ENCODE data around the gene ANKRD39. TPM values are rescaled to one million over a fixed set of nuclear protein-coding genes. Genes with fewer than 3 reads are reported as not detected.

The ANKRD39 gene
- total and polyA plus RNA-seq, 10 donors: 13.6 to 32.2 (median 20.4) TPM

- Histone ChIP-seq H3K27ac (no peak overlapping the region), H3K4me3 (no peak overlapping the region), H3K4me1 (peaks cover 25 to 75% (median 46%) of the 10 kb centered on the region in 6 donors), H3K36me3 (peaks cover 0 to 4% (median 0%) of the 10 kb centered on the region in 6 donors), H3K27me3 (replicated peaks in 1 of 7) (no peaks in the 10 kb centered on the region), H3K9me3 (no peaks in the 10 kb centered on the region)
- intact Hi-C loops (cut with DNase I; ENCODE audit: low total_unique reads): no loop called here
- no peak for DNase-seq
- TF ChIP-seq POLR2AphosphoS5 (IDR thresholded peaks at IDR 0.05) (no peak), POLR2A (IDR thresholded peaks at IDR 0.05) (no peak), CTCF (IDR thresholded peaks at IDR 0.05 in 8 of 11, conservative IDR thresholded peaks at IDR 0.05 in 3 of 11) (no peak)
- 71 to 97% (median 87%) methylated on average over 3 of the region's 3 CpGs for WGBS, 5 donors
These were observed 36.3 kb upstream of the ANKRD39 start for GRCh38 chr2:96894151-96894531.

DNA sequence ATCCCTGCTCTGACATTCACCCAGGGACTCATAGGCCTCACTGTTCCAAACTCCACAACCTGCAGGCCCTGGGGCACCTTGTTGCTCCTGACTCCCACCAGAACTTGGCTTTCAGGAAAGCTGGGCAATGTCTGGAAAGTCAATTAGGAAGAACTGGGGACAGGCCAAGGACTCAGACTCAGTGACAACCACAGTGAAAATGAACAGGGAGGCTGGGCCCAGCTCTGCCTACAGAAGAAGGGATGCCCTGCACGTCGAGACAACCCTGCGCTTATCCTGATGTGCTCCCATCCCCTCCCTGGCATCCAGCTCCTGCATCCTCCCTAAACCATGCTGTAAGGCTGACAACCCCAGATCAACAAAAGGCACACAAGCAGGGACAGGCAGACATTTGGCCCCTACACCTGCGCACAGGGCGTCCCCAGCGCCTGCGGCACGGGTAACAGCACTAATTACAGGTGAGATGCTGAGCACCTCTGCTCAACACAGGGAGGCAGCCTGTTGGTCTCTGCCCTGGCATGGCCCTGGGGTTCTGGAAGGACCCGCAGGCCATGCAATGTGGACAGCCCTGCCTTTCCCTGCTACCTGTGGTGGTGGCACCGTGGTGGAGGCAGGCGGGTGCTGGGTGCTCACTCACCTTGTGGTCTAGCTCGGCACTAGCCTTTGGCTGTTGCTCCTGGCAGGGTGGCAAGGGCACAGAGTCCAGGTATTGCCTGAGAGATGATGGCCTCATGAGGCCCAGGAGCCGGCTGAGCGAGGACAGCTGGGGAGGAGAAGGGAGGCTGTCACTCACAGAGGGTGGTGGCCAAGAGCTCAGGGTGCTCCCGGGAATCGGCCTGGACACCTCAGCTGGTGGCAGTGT, 35.7 kb upstream of the ANKRD39 start:
- DNase-seq: no peak
- peaks cover 27 to 75% (median 45%) of the 10 kb centered on the region in 6 donors for H3K4me1 ChIP-seq
- TF ChIP-seq POLR2AphosphoS5 (IDR thresholded peaks at IDR 0.05) (no peak), CTCF (IDR thresholded peaks at IDR 0.05 in 8 of 11, conservative IDR thresholded peaks at IDR 0.05 in 3 of 11) (no peak), POLR2A (IDR thresholded peaks at IDR 0.05) (no peak)

GRCh38 chr2:96891591-96892333, 33.9 kb upstream of the ANKRD39 start:
- TF ChIP-seq POLR2A (IDR thresholded peaks at IDR 0.05): no peak
- peak in 2 of 3 donors; percentile 35 to 62 for TF ChIP-seq POLR2AphosphoS5 (IDR thresholded peaks at IDR 0.05)
- H3K27me3 ChIP-seq (replicated peaks in 1 of 7): no peaks in the 10 kb centered on the region
- H3K4me3 ChIP-seq: no peak overlapping the region
- H3K36me3 ChIP-seq: peaks cover 0 to 4% (median 0%) of the 10 kb centered on the region in 6 donors
- peaks cover 35 to 75% (median 52%) of the 10 kb centered on the region in 6 donors for H3K4me1 ChIP-seq
- intact Hi-C loops (cut with DNase I; ENCODE audit: low total_unique reads): no loop called here
- H3K9me3 ChIP-seq: no peaks in the 10 kb centered on the region
- no peak for DNase-seq
- 64 to 70% (median 67%) methylated on average over 11 of the region's 11 CpGs for WGBS, 5 donors
- H3K27ac ChIP-seq: peak overlapping the region in 4 of 8 donors; percentile 20 to 52 (median 28)

More for the DNA sequence above, 35.7 kb upstream of the ANKRD39 start:
- Histone ChIP-seq H3K36me3 (peaks cover 0 to 4% (median 0%) of the 10 kb centered on the region in 6 donors), H3K4me3 (no peak overlapping the region), H3K9me3 (no peaks in the 10 kb centered on the region), H3K27ac (no peak overlapping the region), H3K27me3 (replicated peaks in 1 of 7) (no peaks in the 10 kb centered on the region)
- intact Hi-C loops (cut with DNase I; ENCODE audit: low total_unique reads): no loop called here
- 92 to 95% (median 94%) methylated on average over 13 to 16 of the region's 16 CpGs for WGBS, 5 donors

DNA sequence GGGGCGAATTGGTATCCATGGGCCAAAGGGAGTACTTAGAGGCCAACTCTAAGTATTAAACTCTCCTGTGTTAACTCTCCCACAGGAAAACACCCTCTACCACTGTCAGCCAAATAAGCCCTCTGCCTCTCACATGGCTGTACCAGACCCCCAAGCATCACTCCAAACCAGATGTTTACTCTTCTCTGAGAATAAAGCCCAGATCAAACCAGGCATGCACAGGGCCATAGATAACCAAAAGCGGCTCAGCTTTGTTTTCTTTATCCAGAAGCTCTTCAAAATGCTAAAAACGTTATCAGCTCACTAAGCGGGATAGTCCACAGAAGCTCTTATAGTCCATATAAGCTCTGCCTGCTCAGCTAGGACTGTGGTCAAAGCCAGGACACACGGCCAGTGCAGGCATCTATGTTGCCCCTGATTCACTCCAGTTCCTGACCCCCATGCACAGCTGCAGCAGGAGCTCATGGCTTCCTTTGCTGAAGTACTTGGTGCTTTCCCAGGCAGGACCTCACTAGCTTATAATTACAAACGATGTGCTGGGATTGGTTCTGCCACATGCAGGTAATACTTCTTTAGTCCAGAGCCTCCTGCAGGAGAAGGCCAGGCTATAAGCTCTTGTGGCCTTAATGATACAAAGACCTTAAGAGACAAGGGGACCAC, 33.0 kb upstream of the ANKRD39 start:
- Histone ChIP-seq H3K9me3 (no peaks in the 10 kb centered on the region), H3K4me3 (no peak overlapping the region), H3K36me3 (peaks cover 0 to 4% (median 0%) of the 10 kb centered on the region in 6 donors), H3K4me1 (peaks cover 40 to 75% (median 53%) of the 10 kb centered on the region in 6 donors), H3K27me3 (replicated peaks in 1 of 7) (no peaks in the 10 kb centered on the region), H3K27ac (peak overlapping the region in 5 of 8 donors; percentile 6 to 52 (median 18))
- DNase-seq: no peak
- TF ChIP-seq POLR2AphosphoS5 (IDR thresholded peaks at IDR 0.05) (no peak), POLR2A (IDR thresholded peaks at IDR 0.05) (no peak), CTCF (IDR thresholded peaks at IDR 0.05 in 8 of 11, conservative IDR thresholded peaks at IDR 0.05 in 3 of 11) (no peak)
- 61 to 78% (median 72%) methylated on average over 6 of the region's 6 CpGs for WGBS, 5 donors
- intact Hi-C loops (cut with DNase I; ENCODE audit: low total_unique reads): no loop called here
